Measurements from ENCODE around the gene EPHA5.

EPHA5 gene

DNA sequence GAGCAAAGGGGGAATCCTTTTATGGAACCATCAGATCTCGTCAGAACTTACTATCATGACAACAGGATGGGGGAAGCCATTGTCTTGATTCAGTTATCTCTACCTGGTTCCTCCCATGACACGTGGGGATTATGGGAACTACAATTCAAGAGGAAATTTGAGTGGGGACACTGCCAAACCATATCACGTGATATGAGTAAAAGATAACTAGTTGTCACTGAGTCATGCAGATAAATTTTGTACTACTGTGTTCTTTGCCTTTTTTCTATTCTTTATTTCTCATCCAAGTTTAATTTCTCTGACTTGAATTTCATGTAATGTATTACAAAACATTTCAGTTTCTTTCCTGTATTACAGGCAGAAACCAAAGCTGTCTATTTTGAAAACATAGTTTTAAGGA lies 383.2 kb downstream of the EPHA5 start:
- Histone ChIP-seq H4K91ac (ENCODE audit: low read length) (no peak overlapping the region), H3K14ac (ENCODE audit: low read length in 2 of 2) (no peak overlapping the region)
- WGBS = 73% methylated on average over 2 of the region's 3 CpGs

More for the DNA sequence above, 383.2 kb downstream of the EPHA5 start:
- Histone ChIP-seq H2AK5ac (ENCODE audit: low read length, severe bottlenecking) (no peak overlapping the region), H2BK120ac (ENCODE audit: low read depth, low read length) (no peak overlapping the region), H3K9me3 (ENCODE audit: control insufficient read depth, low read length) (peaks cover 16% of the 10 kb centered on the region), H3K79me1 (replicated peaks; ENCODE audit: low read length, poor library complexity, severe bottlenecking) (no peaks in the 10 kb centered on the region), H3K4ac (ENCODE audit: low read depth in 1 of 2, low read length in 2 of 2) (no peak overlapping the region), H3K27me3 (ENCODE audit: control insufficient read depth in 1 of 2, insufficient read depth in 1 of 2, low read length in 2 of 2) (no peaks in the 10 kb centered on the region), H2BK15ac (ENCODE audit: low read depth, poor library complexity, severe bottlenecking) (no peak overlapping the region), H3K4me2 (ENCODE audit: low read length, poor library complexity, severe bottlenecking) (no peak overlapping the region), H3K23ac (ENCODE audit: low read length in 2 of 2) (no peak overlapping the region), H3K9ac (ENCODE audit: low read length) (no peak overlapping the region), H2AFZ (ENCODE audit: low read depth, low read length) (no peak overlapping the region), H3K18ac (ENCODE audit: low read depth in 1 of 2, low read length in 2 of 2) (no peak overlapping the region), H4K8ac (ENCODE audit: low read length) (no peak overlapping the region), H2BK12ac (ENCODE audit: low read length in 2 of 2) (no peak overlapping the region), H3K4me1 (ENCODE audit: control insufficient read depth, insufficient read depth, low read depth, low read length) (no peaks in the 10 kb centered on the region), H3K4me3 (ENCODE audit: insufficient read depth in 1 of 2, low read depth in 1 of 2, low read length in 2 of 2) (no peak overlapping the region), H3K27ac (ENCODE audit: low read length, poor library complexity, severe bottlenecking) (no peak overlapping the region), H3K36me3 (ENCODE audit: control insufficient read depth in 1 of 2, insufficient read depth in 2 of 2, low read depth in 1 of 2, low read length in 2 of 2) (no peaks in the 10 kb centered on the region), H2BK5ac (ENCODE audit: low read depth, low read length, poor library complexity, severe bottlenecking) (no peak overlapping the region)
- no peak for DNase-seq

Data from mesenchymal stem cell (in vitro differentiated cells and primary cell).